DLD1 (cell line): ENCODE results near the gene RCBTB1.
"Not testable (repeated sequence)": the region's sequence is repeated elsewhere in the genome, so short reads cannot be mapped to it uniquely, and the experiment has no call there.

Source experiments
- in situ Hi-C: cut with HindIII; loops from 2 replicates; pipeline ENCODE4 v1.10.0; 2017; ENCODE audit warnings: low sequenced_read_pairs

The RCBTB1 gene

GRCh38 chr13:49527123-49527522, 58.2 kb downstream of the RCBTB1 start:
- in situ Hi-C loops = no loop called here

GRCh38 chr13:49524740-49525501, 60.4 kb downstream of the RCBTB1 start:
- in situ Hi-C loops = no loop called here

GRCh38 chr13:49521224-49521623, 64.1 kb downstream of the RCBTB1 start:
- in situ Hi-C loops = no loop called here

- in situ Hi-C loops = no loop called here
These were observed 67.9 kb downstream of the RCBTB1 start for GRCh38 chr13:49517461-49517860.

- in situ Hi-C loops = no loop called here
These were observed 68.9 kb downstream of the RCBTB1 start for GRCh38 chr13:49516467-49516866.

GRCh38 chr13:49512578-49512977, 72.8 kb downstream of the RCBTB1 start:
- in situ Hi-C loops = no loop called here

GRCh38 chr13:49503951-49504350, 81.4 kb downstream of the RCBTB1 start:
- in situ Hi-C loops = no loop called here

- in situ Hi-C loops = no loop called here
These were observed 82.4 kb downstream of the RCBTB1 start for GRCh38 chr13:49502954-49503353.

- in situ Hi-C loops = no loop called here
These were observed 85.3 kb downstream of the RCBTB1 start for GRCh38 chr13:49499889-49500660.

- in situ Hi-C loops = no loop called here
These were observed 87.2 kb downstream of the RCBTB1 start for GRCh38 chr13:49498206-49498605.

- in situ Hi-C loops = no loop called here
These were observed 88.1 kb downstream of the RCBTB1 start for GRCh38 chr13:49497272-49497671.

- in situ Hi-C loops = not testable (repeated sequence)
These were observed 88.5 kb downstream of the RCBTB1 start for GRCh38 chr13:49496837-49497236.

- in situ Hi-C loops = no loop called here
These were observed 89.3 kb downstream of the RCBTB1 start, which contains the start of gene PHF11 for GRCh38 chr13:49495783-49496762. Gene PHF11 (plus strand): TSS chr13:49495953. CDS start chr13:49496002, 49 bp downstream.

GRCh38 chr13:49494645-49495044, 90.7 kb downstream of the RCBTB1 start:
- in situ Hi-C loops = no loop called here

- in situ Hi-C loops = no loop called here
These were observed 96.8 kb downstream of the RCBTB1 start for GRCh38 chr13:49488563-49488962.
